Stimulated activated naive B cell treated with anti-CD40 and anti-IgM and Interleukin-4, amounts not matched to agents 10 μg/mL and 1 μg/mL and 100 μg/mL, for 72 hours (primary cell): Measurements from ENCODE around the gene PLA2G4D.

Experiments
- ATAC-seq, 2 donors: fragments of 150-1000 bp; cut with Tn5 transposase; replicated peaks; 2 replicates each; pipeline ENCODE4 v1.10.0; 2021; ENCODE audit warnings: moderate library complexity in 1 of 2
- DNase-seq: peaks from one replicate; pipeline ENCODE4 v3.0.0; 2021
- H3K27ac Mint-ChIP-seq: one replicate; pipeline ENCODE4 v1.8.0; 2022; ENCODE audit warnings: mild to moderate bottlenecking, mixed read lengths
- H3K27me3 Mint-ChIP-seq, 2 donors: one replicate each; pipeline ENCODE4 v1.8.0; 2022; ENCODE audit warnings: mixed read lengths in 2 of 2
- H3K36me3 Mint-ChIP-seq, 2 donors: one replicate each; pipeline ENCODE4 v1.8.0; 2022; ENCODE audit warnings: mixed read lengths in 2 of 2, mild to moderate bottlenecking in 1 of 2
- H3K4me1 Mint-ChIP-seq, 2 donors: one replicate each; pipeline ENCODE4 v1.8.0; 2022; ENCODE audit warnings: mixed read lengths in 2 of 2, mild to moderate bottlenecking in 1 of 2
- H3K4me3 Mint-ChIP-seq, 2 donors: one replicate each; pipeline ENCODE4 v1.8.0; 2022; ENCODE audit warnings: mild to moderate bottlenecking in 2 of 2, mixed read lengths in 2 of 2, moderate library complexity in 1 of 2
- H3K9me3 Mint-ChIP-seq, 2 donors: one replicate each; pipeline ENCODE4 v1.8.0; 2022; ENCODE audit warnings: mixed read lengths in 2 of 2, mild to moderate bottlenecking in 1 of 2

Gene PLA2G4D

DNA sequence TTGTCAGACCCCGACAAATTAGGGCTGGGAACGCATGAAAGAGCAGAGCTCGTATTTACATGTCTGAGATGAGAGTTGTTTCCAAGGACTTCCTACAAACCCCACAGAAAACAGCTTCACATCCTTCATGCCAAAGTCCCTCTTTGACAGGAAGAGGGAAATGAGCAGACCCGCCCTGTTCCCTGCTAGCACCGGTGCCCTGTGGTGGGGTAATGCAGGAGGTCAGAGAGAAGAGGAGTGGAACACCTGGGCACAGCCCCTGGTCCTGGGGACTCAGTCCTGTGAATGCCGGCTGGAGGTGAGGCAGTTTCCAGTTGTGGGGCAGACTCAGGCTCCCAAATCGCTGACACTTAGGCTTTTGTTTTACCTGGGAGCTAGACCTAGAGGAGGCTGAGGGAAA, 4.0 kb downstream of the PLA2G4D start:
- no peak for ATAC-seq
- no peak for DNase-seq
- Mint-ChIP-seq H3K9me3 (no peaks in the 10 kb centered on the region), H3K27me3 (peaks cover 0 to 27% of the 10 kb centered on the region in 2 donors), H3K27ac (no peak overlapping the region), H3K4me3 (no peak overlapping the region), H3K4me1 (peaks cover 0 to 6% of the 10 kb centered on the region in 2 donors), H3K36me3 (no peaks in the 10 kb centered on the region)

DNA sequence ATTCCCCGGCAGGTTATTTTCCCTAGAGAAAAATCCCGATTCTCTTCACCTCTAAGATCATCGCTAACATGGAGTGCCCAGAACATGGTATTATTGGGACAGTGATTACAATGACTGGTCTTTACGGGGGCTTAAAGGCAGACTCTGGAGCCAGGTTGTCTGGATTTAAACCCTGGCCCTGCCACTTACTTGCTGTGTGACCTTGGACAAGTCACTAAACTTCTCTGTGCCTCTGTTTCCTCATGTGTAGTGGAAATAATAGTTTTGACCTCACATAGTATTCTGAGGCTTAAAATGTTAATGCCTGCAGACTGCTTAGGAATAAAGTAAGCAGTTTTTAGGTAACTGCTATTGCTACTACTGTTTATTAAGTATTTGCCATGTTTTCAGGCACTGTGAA, 4.4 kb downstream of the PLA2G4D start:
- Mint-ChIP-seq H3K27me3 (peaks cover 0 to 27% of the 10 kb centered on the region in 2 donors), H3K4me3 (no peak overlapping the region), H3K27ac (no peak overlapping the region), H3K4me1 (peaks cover 0 to 6% of the 10 kb centered on the region in 2 donors), H3K9me3 (no peaks in the 10 kb centered on the region), H3K36me3 (no peaks in the 10 kb centered on the region)
- no peak for ATAC-seq
- DNase-seq, result no peak

DNA sequence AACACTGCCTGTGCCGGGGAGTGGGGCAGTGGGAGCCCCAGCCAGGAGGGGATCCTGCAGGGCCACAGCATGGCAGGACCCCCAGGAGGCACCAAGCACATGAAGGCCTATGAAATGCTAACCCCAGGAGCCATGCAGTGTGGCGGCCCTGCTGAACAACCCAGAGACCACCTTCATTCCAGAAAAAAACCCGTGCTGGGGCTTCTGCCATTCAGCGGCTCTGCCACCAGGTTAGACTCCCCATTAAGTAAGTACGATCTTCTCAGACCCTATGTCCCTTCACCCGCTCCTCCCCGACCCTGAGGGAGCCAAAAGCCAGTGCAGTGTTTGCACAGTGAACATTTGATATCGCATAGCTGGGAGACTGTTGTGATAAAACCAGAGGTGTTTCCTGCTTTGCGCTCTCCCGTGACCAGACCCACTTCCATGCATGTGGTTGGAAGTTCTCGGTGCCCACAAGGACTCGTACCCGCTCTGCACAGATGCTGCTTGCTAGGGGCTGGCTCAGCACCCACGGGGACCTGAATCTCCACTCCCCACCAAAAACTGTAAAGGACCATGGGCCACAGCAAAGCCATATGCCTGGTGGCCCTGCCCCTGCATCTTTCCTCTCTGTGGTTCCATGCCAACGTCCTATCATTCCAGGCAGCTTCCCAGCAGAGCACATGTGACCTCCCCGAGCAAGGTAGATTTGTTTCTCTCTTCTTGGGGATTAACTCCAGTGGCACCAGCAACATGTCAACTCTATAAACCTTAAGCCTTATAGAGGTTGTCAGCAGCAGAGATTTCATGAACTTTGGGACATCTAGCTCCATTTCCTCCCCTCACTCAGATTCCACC, 5.3 kb downstream of the PLA2G4D start:
- Mint-ChIP-seq H3K9me3 (no peaks in the 10 kb centered on the region), H3K4me3 (no peak overlapping the region), H3K27me3 (peaks cover 7 to 33% of the 10 kb centered on the region in 2 donors), H3K27ac (peak overlapping the region; percentile 80), H3K36me3 (no peaks in the 10 kb centered on the region), H3K4me1 (peaks cover 2 to 7% of the 10 kb centered on the region in 2 donors)
- no peak for ATAC-seq
- DNase-seq, result no peak

DNA sequence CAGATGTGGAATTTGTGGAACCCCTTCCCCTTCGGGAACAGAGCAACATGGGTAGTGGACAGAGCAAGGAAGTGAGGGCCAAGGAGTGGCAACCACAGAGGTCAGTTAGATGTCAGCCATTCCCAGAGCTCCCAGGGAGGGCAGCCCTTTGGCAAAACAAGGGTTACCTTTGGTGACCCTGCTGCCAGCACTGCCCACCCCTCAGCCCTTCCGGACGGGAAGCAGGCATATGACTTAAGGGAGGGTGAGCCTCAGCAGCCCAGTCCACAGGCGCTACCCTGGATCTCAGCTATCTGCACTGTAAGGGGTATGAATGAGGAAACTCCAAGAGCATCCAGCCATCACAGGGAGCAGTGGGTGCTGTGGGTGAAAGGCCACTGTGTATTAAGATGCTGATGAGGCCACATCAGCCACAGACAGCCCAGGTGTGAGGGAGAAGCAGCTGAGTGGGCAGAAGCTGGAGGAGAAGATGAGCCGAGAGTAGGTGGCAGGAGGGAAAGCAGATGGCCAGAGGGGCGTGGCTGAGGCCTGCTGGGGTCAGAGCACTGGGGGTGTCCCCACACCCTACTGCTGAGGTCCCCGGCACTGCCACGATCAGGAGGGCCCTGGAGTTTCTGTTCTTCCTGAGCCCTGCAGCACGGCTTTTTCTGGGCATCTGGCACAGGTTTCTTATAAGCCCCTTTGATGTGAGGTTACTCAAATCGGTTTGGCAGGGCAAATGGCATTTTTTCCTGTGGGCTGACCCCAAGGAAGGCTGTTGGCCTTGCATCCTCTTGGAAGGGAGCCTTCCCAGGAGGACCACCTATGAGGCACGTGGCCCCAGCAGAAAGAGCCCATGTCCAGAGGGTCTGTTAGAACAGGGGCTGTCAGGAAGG, 6.2 kb downstream of the PLA2G4D start:
- no peak for DNase-seq
- no peak overlapping the region for H3K4me3 Mint-ChIP-seq
- peaks cover 2 to 7% of the 10 kb centered on the region in 2 donors for H3K4me1 Mint-ChIP-seq
- no peaks in the 10 kb centered on the region for H3K9me3 Mint-ChIP-seq
- peaks cover 13 to 41% of the 10 kb centered on the region in 2 donors for H3K27me3 Mint-ChIP-seq
- H3K27ac Mint-ChIP-seq, result no peak overlapping the region
- ATAC-seq, result no peak
- H3K36me3 Mint-ChIP-seq, result no peaks in the 10 kb centered on the region

DNA sequence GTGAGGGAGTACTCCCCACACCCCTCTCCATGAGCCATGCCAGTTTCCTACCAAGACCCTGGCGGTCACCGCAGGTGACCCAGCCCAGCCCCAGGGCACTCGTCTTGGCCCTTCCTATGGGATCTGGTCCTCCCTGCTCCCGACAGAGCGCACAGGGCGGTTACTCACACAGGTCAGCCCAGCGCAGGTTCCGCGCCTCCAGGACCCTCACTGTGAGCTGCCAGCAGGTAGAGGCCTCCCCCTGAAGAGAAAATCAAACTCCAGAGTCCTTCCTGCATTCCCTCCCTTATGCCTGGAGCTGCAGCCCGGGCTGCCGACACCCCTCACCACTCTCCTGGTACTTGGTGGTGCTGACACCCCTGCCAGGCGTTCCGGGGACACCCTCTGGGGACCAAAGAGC, 6.9 kb downstream of the PLA2G4D start:
- DNase-seq (no peak), ATAC-seq (no peak)
- no peak overlapping the region for H3K4me3 Mint-ChIP-seq
- no peaks in the 10 kb centered on the region for H3K9me3 Mint-ChIP-seq
- H3K27ac Mint-ChIP-seq, result no peak overlapping the region
- H3K36me3 Mint-ChIP-seq, result no peaks in the 10 kb centered on the region
- peaks cover 2 to 7% of the 10 kb centered on the region in 2 donors for H3K4me1 Mint-ChIP-seq
- peaks cover 16 to 42% of the 10 kb centered on the region in 2 donors for H3K27me3 Mint-ChIP-seq

DNA sequence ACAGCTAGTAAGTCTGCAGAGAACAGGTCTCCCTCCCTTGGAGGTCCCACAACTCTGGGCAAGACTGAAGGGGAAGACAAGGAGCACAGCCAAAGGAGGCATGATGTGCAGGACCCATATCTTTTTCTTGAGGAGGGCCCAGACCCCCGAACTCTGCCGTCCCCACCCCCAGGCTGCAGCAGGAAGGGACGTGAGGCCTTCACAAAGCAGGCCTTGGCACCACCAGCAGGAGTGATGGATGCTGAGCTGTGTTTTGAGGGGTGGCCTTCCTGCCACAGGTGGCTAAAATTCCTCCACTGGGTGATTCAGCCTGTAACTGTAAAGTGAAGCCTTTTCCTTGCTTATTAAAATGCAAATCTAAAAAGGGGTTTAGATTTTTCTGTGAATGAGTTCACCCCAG, 8.6 kb downstream of the PLA2G4D start:
- peaks cover 2 to 7% of the 10 kb centered on the region in 2 donors for H3K4me1 Mint-ChIP-seq
- H3K27me3 Mint-ChIP-seq, result peaks cover 16 to 42% of the 10 kb centered on the region in 2 donors

DNA sequence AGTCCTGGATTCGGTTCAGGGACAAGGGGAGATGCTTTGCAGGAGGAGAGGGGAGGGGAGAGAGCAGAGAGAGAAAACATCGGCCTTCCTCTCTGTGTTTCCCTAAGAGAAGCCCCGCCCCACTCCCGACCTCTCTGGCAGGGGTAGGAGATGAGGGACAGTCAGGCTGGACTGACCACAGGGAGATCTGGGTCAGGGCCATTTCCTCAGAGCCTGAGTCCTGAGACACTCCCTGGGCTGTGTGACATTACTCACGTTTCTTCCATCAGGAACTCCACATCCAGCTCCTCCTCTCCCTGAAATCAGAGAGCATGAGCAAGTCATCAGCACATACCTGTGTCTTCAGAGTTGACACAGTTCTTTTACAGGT, 9.1 kb downstream of the PLA2G4D start:
- no peaks in the 10 kb centered on the region for H3K36me3 Mint-ChIP-seq
- no peak overlapping the region for H3K4me3 Mint-ChIP-seq
- H3K27ac Mint-ChIP-seq, result no peak overlapping the region
- no peaks in the 10 kb centered on the region for H3K9me3 Mint-ChIP-seq
- H3K4me1 Mint-ChIP-seq, result peaks cover 2 to 7% of the 10 kb centered on the region in 2 donors
- peaks cover 18 to 42% of the 10 kb centered on the region in 2 donors for H3K27me3 Mint-ChIP-seq
- ATAC-seq, result no peak
- DNase-seq, result no peak

More for the DNA sequence above, 8.6 kb downstream of the PLA2G4D start:
- ATAC-seq (no peak), DNase-seq (no peak)
- no peaks in the 10 kb centered on the region for H3K36me3 Mint-ChIP-seq
- H3K27ac Mint-ChIP-seq, result no peak overlapping the region
- H3K4me3 Mint-ChIP-seq, result no peak overlapping the region
- no peaks in the 10 kb centered on the region for H3K9me3 Mint-ChIP-seq

DNA sequence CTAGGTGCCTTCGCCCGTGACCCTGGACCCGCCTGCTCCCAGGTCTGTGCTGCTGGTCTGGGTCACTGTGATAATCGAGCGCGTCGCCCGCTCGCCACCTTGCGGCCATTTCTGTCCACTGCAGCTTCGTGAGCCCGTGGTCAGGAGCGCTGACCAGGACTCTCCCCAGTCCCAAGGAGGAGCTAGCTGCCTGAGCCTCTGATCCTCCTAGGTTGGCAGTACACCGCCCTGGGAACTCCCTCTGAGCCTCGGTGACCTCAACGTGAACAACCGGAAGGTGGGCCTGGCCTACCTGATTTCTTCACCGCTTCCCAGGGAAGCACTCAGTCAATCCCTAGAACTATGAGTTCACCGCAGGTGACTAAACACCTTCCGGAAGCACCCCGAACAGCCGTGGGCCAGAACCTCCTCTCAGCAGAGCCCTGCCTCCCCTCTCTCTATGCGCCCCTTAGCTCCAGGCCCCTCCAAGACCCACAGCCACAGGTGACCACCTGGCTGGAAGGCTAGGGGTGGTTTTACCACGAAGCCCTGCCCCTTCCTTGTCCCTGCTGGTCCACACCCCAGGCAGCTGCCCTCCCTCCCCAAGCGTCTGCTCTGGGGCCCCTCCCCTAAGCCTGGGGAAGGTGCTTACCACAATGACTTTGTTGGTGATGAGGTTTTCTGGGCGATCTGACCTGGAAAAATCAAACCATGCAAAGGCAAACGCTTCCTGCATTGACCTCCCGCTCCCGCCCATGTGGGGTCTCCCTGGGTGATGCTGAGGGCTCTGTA, 9.7 kb downstream of the PLA2G4D start:
- H3K36me3 Mint-ChIP-seq, result no peaks in the 10 kb centered on the region
- peaks cover 21 to 42% of the 10 kb centered on the region in 2 donors for H3K27me3 Mint-ChIP-seq
- H3K9me3 Mint-ChIP-seq, result no peaks in the 10 kb centered on the region
- ATAC-seq (peak; percentile 77 to 86), DNase-seq (no peak)
- H3K4me1 Mint-ChIP-seq, result peaks cover 2 to 7% of the 10 kb centered on the region in 2 donors
- H3K4me3 Mint-ChIP-seq, result no peak overlapping the region
- H3K27ac Mint-ChIP-seq, result no peak overlapping the region

DNA sequence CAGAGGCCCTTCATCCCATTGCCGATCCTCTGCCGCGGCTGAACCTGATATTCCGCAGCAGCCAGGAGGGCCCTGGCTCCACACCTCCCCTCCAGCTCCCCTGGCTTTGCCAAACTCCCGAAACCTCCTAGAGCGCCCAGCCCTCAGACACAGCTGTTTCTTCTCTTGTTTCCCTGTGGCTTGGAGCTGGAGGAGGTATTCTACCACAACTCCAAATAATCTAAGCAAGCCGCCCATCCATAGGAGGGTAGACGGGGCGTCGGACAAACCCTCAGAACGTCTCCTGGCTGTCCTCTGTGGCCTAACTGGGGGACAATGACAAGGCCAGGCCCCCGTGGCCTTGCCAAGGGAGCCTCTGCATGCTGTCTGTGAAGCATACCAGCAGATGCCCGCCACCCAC, 10.4 kb downstream of the PLA2G4D start:
- ATAC-seq (no peak), DNase-seq (no peak)
- Mint-ChIP-seq H3K4me1 (peaks cover 2 to 7% of the 10 kb centered on the region in 2 donors), H3K36me3 (no peaks in the 10 kb centered on the region), H3K9me3 (no peaks in the 10 kb centered on the region), H3K27ac (no peak overlapping the region), H3K27me3 (peaks cover 21 to 40% of the 10 kb centered on the region in 2 donors), H3K4me3 (no peak overlapping the region)

DNA sequence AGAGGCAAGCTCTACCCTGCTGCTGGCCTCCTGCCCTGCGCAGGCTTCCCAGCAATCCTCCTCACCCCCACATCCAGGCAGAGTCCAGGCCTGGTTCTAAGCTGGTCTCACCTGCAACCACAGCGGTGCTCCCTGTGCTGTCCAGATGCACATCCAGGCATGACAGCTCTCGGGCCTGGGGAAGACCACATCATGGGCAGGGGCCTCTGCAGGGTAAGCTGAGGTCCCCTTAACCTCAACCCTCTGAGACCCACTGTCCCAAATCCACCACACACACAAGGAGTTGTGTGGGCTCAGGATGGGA, 10.8 kb downstream of the PLA2G4D start:
- Mint-ChIP-seq H3K4me3 (no peak overlapping the region), H3K27me3 (peaks cover 21 to 36% of the 10 kb centered on the region in 2 donors), H3K9me3 (no peaks in the 10 kb centered on the region), H3K36me3 (no peaks in the 10 kb centered on the region), H3K27ac (no peak overlapping the region), H3K4me1 (peaks cover 2 to 7% of the 10 kb centered on the region in 2 donors)
- ATAC-seq, result no peak
- no peak for DNase-seq

DNA sequence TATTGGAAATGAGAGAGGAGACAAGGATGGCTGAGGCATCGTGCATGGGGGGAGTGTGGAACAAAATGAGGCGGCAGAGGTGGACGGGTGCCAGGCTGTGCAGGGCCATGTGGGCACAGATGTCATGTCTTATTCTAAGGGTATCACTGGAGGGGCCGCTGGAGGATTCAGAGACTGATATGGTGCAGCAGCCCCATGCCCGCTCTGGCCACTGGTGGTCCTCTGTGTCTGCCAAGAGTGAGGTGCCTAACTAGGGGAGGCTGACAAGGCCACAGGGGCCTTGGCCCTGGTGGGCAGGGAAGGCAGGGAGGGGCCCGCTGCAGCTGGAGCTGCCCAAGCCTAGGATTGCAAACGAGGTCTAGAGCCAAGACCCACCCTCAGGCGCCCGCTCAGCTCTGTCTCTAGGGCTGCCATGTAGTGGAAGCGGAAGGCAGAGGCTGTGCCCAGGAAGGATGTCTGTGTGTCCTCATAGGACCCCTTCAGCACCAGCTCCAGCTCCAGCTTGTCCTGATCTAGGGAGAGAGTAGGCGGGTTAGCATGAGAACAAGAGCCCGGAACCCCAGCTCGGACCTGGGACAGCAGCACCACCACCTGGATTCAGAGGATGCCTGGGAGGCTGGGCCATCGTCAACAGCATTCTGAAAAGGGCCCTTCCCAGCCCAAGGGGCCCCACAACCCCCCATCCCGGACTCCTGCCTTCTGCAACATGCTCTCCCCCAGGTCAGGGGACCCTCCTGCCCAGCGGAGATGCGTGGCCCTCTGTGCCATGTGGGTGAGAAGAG, 11.3 kb downstream of the PLA2G4D start:
- Mint-ChIP-seq H3K27ac (no peak overlapping the region), H3K36me3 (no peaks in the 10 kb centered on the region), H3K9me3 (no peaks in the 10 kb centered on the region), H3K27me3 (peaks cover 21 to 31% of the 10 kb centered on the region in 2 donors), H3K4me1 (peaks cover 2 to 7% of the 10 kb centered on the region in 2 donors), H3K4me3 (no peak overlapping the region)
- DNase-seq, result no peak
- ATAC-seq, result no peak

DNA sequence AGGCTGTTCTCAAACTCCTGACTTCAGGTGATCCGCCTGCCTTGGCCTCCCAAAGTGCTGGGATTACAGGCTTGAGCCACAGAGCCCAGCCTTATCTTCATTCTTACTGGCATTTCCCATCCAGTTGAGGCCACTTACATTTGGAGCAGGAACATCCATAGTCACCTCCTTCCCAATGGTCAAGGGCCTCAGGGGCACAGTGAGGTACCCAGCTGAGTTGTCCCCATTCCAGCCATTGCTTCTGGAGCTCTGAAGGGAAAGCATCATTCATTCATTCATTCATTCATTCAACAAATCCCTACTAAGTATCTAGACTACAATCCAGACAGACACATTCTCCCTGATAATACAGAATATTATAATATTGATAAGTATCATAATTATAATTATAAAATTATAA, 12.2 kb downstream of the PLA2G4D start:
- ATAC-seq, result no peak
- Mint-ChIP-seq H3K9me3 (no peaks in the 10 kb centered on the region), H3K27me3 (peaks cover 21 to 22% of the 10 kb centered on the region in 2 donors), H3K27ac (no peak overlapping the region), H3K4me1 (peaks cover 2 to 7% of the 10 kb centered on the region in 2 donors), H3K4me3 (no peak overlapping the region), H3K36me3 (no peaks in the 10 kb centered on the region)
- DNase-seq, result no peak

DNA sequence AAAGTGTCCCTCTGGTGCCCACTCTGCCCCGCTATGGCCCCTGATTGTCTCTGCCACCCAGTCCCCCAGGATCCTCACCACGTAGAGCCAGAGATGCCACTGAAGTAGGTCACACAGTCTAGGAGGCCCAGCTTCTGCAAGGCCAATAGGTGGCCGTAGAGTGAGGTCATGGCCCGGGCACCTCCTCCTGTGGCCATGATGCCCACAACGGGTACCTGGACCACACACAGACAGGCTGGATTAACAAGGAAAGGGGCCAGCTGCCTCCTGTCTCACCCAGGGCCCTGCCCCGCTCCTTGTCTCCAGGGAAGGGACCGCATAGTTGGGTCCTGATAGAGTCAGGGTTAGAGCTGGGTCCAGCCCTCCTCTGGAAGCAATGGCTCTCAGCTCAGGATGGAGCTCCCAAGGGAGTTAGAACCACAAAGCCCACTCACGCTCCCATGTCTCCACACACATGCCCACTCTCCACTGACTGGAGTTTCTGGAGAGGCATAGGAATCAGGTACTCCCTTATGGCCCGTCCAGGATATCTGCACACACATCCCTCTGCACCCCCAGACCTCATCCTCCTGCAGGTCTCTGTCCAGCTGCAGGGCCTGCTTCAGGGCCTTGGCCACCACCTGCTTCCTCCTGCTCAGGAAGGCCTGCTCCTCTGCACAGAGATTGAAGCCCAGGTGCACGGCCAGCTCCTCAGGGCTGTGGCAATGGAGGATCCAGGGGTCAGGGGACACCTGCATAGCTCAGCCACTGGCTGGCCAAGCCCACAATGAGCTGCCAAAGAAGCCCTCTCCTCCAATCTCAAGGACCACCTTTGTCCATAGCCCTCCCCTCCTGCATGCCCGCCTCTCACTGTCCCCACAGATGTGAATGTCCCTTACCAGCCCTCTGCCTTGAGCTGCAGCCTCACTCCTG, 13.2 kb downstream of the PLA2G4D start:
- peaks cover 2 to 7% of the 10 kb centered on the region in 2 donors for H3K4me1 Mint-ChIP-seq
- DNase-seq, result no peak
- no peak overlapping the region for H3K27ac Mint-ChIP-seq
- no peaks in the 10 kb centered on the region for H3K36me3 Mint-ChIP-seq
- no peaks in the 10 kb centered on the region for H3K9me3 Mint-ChIP-seq
- peak in 1 of 2 donors; percentile 21 for ATAC-seq
- H3K4me3 Mint-ChIP-seq, result no peak overlapping the region
- peaks cover 15 to 21% of the 10 kb centered on the region in 2 donors for H3K27me3 Mint-ChIP-seq
